Measurements from ENCODE around the gene MAP2K5. TPM values are rescaled to one million over a fixed set of nuclear protein-coding genes. Genes with fewer than 3 reads are reported as not detected.

The MAP2K5 gene
- polyA plus RNA-seq, 1 donor from 2014 or later = 15.2 TPM

DNA sequence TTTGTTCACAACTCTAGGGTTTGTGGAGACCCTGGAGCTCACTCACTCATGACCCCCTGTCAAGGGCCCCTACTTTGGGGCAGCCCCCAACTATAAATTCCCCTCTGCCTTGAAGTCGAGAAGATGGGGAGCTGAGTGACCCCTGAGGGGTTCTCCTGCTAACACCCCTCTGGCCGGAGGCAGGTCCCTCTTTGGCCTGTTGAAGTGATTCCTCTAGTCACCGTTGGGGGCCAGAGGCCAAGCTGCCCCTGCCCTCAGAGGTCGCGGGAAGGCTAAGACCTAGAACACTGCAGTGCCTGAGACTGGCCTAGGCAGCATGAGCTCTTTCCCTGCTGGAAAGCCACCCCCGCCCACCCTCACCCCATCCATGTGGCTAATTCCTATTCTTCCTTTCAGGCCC, 267.4 kb downstream of the MAP2K5 start:
- no peak overlapping the region for H3K4me3 Mint-ChIP-seq
- H3K36me3 Mint-ChIP-seq = peaks cover 12% of the 10 kb centered on the region
- H3K9me3 Mint-ChIP-seq = no peaks in the 10 kb centered on the region
- no peaks in the 10 kb centered on the region for H3K4me1 Mint-ChIP-seq
- no peak overlapping the region for H3K27ac Mint-ChIP-seq
- H3K27me3 Mint-ChIP-seq = peaks cover 3% of the 10 kb centered on the region

DNA sequence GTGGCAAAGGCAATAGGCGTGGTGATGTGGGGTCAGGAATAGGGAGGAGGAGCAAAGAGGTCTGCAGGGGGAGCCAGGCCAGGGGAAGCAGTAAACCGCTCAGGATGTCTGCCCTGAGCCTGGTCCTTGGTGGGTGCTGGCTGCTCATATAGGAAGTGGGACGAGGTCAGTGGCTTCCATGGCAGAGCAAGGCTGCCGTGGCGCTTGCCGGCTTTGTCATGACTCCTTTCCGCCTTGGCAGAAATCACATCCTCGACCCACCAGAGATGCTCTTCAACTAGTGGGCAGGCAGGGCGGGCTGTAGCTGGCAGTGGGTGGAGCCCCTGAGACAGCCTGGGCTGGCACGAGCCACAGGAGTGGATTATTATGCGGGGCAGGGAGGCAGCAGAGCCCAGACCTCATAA, 269.7 kb downstream of the MAP2K5 start:
- peaks cover 17% of the 10 kb centered on the region for H3K36me3 Mint-ChIP-seq
- H3K27me3 Mint-ChIP-seq = peaks cover 6% of the 10 kb centered on the region
- no peaks in the 10 kb centered on the region for H3K4me1 Mint-ChIP-seq
- H3K27ac Mint-ChIP-seq = no peak overlapping the region
- peaks cover 0 to 3% (median 3%) of the 10 kb centered on the region in 3 donors for H3K9me3 Mint-ChIP-seq
- H3K4me3 Mint-ChIP-seq = peak overlapping the region in 1 of 4 donors; percentile 79

DNA sequence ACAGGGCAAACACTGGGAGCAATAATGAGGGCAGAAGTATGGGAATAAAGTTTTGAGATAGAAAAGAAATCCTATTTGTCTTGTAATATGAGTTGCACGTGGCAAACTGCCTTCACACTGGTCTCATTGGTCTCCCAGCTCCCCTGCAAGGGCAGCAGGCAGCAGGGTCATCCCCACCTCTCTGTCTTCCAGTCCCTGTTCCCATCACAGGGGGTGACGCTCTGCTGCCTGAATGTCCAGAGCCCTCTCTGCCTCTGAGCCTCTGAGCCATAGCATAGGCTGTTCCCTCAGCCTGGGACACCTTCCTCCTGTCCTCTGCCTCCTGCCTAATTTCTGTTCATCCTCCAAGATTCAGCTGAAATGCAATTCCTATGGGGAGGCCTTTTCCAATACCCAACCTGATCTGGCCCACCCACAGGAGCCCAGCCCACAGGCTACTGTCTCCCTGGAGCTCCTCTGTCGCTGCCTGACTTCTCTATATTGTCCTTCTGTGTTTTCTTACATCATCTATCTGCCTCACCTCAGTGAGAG, 270.7 kb downstream of the MAP2K5 start:
- peaks cover 0 to 3% (median 3%) of the 10 kb centered on the region in 3 donors for H3K9me3 Mint-ChIP-seq
- no peaks in the 10 kb centered on the region for H3K4me1 Mint-ChIP-seq
- peaks cover 18% of the 10 kb centered on the region for H3K36me3 Mint-ChIP-seq
- H3K27me3 Mint-ChIP-seq = peaks cover 15% of the 10 kb centered on the region
- peak overlapping the region in 1 of 3 donors; percentile 39 for H3K27ac Mint-ChIP-seq
- no peak overlapping the region for H3K4me3 Mint-ChIP-seq

DNA sequence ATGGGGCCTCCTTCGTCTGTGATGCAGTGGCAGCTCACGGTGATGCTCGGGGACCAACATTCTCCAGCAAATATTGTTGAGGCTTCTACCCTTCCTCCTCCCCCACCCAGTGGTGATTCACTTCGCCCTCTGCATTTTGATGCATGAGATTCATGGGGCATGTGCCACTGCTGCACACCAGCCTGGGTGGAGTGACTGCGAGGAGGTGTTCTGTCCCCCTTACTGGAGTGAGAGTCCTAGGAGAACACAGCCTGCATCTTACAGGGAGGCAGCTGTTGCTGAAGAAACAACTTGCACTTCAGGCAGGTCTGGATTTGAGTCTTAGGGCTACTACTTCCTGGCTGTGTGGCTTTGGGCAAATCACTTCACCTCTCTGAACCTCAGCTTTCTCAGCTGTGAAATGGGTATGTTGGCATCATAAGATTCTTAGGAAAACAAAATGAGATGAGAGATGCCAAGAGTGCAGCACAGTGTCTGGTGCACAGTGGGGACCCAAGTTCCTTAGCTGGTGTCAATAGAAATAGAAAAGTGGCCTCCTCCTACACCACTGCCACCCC, 272.6 kb downstream of the MAP2K5 start:
- H3K36me3 Mint-ChIP-seq = peaks cover 14% of the 10 kb centered on the region
- peaks cover 28% of the 10 kb centered on the region for H3K27me3 Mint-ChIP-seq
- peaks cover 0 to 3% (median 3%) of the 10 kb centered on the region in 3 donors for H3K9me3 Mint-ChIP-seq
- no peak overlapping the region for H3K4me3 Mint-ChIP-seq
- no peaks in the 10 kb centered on the region for H3K4me1 Mint-ChIP-seq
- no peak overlapping the region for H3K27ac Mint-ChIP-seq

DNA sequence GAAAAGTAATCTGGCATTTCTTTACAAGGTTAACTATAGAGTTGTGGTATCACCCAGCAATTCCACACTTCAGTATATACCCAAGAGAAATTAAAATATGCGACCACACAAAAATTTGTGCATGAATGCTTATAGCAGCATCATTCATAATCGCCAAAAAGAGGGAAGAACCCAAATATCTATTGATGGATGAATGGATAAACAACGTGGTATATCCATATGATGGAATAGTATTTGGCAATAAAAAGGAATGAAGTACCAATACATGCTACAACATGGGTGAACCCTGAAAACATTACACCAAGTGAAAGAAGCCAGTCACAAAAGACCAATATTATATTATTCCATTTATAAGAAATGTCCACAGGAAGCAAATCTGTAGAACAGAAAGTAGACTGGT, 274.2 kb downstream of the MAP2K5 start:
- peaks cover 38% of the 10 kb centered on the region for H3K27me3 Mint-ChIP-seq
- peaks cover 0 to 3% (median 0%) of the 10 kb centered on the region in 3 donors for H3K4me1 Mint-ChIP-seq
- no peak overlapping the region for H3K4me3 Mint-ChIP-seq
- H3K36me3 Mint-ChIP-seq = peaks cover 11% of the 10 kb centered on the region
- H3K9me3 Mint-ChIP-seq = peaks cover 0 to 5% (median 3%) of the 10 kb centered on the region in 3 donors
- peak overlapping the region in 1 of 3 donors; percentile 26 for H3K27ac Mint-ChIP-seq

DNA sequence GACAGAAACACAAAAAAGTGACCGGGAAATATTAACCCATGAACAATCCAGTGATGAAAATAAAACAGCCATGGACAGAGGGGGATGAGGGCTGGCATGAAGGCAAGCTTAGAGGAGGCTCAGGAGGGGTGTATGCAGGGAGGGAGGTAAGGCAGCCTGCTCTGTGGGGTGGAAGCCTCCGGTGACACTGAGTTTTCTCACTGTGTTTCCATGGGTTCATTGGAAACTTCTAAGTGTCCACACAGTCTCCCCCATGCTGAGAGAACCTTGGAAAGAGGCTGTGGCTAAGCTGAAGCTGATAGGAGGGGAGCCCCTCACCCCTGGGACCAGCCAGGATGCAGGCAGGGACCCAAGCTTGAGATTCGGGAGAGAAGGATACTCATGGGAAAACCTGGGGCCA, 276.0 kb downstream of the MAP2K5 start:
- Mint-ChIP-seq H3K27me3 (peaks cover 46% of the 10 kb centered on the region), H3K4me1 (peaks cover 2 to 9% (median 5%) of the 10 kb centered on the region in 3 donors), H3K9me3 (peaks cover 0 to 7% (median 3%) of the 10 kb centered on the region in 3 donors), H3K4me3 (no peak overlapping the region), H3K36me3 (peaks cover 7% of the 10 kb centered on the region), H3K27ac (peak overlapping the region in 1 of 3 donors; percentile 4)

DNA sequence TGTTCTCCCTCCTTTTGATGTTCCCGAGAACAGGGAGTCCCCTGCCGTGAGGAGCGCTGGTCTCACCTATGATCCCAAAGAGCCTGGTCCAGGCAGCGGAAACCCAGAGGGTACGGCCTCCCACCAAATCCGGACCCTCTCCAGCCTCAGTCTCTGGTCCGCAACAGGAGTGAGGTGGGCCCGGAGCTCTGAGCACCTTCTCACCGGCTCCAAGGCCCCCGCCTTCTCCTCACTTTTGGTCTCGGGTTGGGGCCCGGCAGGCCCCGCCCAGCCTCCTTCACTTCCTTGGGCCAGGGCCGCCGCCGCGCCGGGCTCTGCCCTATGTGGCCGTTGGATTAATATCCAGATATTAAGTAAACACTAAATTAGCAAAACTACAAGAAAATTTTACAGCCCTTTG, 277.1 kb downstream of the MAP2K5 start:
- Mint-ChIP-seq H3K36me3 (peaks cover 7% of the 10 kb centered on the region), H3K27me3 (peaks cover 58% of the 10 kb centered on the region), H3K4me3 (peak overlapping the region in 1 of 4 donors; percentile 70)

DNA sequence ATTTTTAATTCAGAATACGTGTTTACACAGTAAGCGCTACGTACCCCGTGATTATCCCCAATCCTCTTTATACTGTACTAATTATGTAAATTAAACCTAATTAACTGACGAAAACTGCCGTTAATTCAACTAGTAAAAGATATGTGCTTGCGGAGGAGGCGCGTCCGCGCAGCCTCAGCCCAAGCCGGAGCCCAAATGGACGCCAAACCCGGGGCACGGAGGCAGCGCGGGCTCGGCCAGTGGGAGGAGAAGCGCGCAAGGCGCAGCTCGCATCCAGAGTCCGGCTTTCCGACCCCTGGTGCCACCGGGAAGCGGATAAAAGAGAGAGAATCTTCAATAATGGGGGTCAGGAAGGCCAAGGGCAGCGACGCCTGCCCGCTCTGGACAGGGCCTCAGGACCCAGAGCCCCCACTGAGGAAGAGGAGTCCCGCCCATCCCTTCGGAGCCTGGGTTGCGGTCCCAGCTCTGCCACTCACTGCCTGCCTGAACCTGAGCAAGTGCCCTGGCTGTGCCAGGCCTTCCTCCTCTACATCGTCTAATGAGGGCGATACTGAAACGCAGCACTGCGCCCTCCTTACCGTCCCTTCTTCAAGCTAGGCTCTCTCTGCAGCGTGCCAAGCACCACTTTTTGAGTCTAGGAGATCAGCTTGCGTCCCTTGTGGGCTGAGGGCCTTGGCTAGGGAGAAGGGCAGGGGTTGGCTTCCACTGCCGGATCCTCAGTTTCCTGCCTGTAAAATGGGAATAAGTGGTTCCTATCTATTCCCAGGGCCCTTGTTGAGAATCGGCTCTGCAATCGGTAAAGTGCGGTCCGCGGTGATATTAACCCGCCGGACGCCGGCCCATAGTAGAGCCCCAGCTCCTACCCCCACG, 277.9 kb downstream of the MAP2K5 start:
- Mint-ChIP-seq H3K27me3 (peaks cover 63% of the 10 kb centered on the region), H3K4me1 (peaks cover 12 to 17% (median 13%) of the 10 kb centered on the region in 3 donors), H3K9me3 (peaks cover 0 to 7% (median 3%) of the 10 kb centered on the region in 3 donors), H3K4me3 (peak overlapping the region in 3 of 4 donors; percentile 65 to 75 (median 70)), H3K27ac (peak overlapping the region; percentile 59 to 93 (median 92)), H3K36me3 (peaks cover 5% of the 10 kb centered on the region)

More for the DNA sequence above, 277.1 kb downstream of the MAP2K5 start:
- Mint-ChIP-seq H3K27ac (peak overlapping the region; percentile 46 to 93 (median 92)), H3K4me1 (peaks cover 12 to 17% (median 13%) of the 10 kb centered on the region in 3 donors), H3K9me3 (peaks cover 0 to 7% (median 3%) of the 10 kb centered on the region in 3 donors)

DNA sequence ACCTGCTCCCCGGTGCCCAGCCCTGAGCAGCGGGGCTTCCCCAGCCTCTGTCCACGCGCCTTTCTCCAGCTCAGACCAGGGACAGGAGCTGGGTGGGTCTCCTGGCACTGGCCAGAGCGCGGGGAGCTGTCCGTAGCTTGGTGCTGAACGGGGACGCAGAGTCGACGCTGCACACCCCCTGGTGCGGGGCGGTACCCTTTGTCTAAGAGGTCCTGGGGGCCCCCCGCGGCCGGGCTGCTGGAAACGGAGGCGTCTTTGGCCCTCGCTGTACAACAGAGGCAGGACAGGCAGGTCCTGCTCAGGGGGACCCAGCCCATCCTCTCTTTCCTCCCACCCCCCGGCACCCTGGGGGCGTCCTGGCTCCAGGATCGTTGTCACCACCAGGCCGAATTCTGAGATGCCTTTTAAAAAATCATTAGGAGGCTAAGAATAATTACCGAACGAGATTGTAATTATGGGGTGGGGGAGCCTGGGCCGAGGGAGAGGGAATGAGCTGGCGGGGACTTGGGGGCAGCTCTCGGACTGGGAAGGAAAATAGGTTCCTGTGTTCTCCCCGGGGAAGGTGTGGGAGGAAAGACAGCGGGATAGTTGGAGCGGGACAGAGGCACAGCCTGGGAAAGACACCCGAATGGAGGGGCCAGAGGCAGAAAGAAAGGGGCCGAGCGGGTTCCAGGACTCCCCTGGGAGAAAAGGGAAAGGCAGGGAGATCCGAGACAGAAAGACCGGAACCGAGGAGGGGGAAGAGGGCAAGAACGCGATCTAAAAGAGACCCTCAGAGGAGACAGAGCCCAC, 278.7 kb downstream of the MAP2K5 start:
- H3K4me1 Mint-ChIP-seq = peaks cover 15 to 22% (median 16%) of the 10 kb centered on the region in 3 donors
- H3K4me3 Mint-ChIP-seq = peak overlapping the region in 3 of 4 donors; percentile 17 to 75 (median 57)
- peaks cover 2% of the 10 kb centered on the region for H3K36me3 Mint-ChIP-seq
- H3K9me3 Mint-ChIP-seq = peaks cover 2 to 6% (median 3%) of the 10 kb centered on the region in 3 donors
- peak overlapping the region; percentile 59 to 93 (median 92) for H3K27ac Mint-ChIP-seq
- peaks cover 70% of the 10 kb centered on the region for H3K27me3 Mint-ChIP-seq

DNA sequence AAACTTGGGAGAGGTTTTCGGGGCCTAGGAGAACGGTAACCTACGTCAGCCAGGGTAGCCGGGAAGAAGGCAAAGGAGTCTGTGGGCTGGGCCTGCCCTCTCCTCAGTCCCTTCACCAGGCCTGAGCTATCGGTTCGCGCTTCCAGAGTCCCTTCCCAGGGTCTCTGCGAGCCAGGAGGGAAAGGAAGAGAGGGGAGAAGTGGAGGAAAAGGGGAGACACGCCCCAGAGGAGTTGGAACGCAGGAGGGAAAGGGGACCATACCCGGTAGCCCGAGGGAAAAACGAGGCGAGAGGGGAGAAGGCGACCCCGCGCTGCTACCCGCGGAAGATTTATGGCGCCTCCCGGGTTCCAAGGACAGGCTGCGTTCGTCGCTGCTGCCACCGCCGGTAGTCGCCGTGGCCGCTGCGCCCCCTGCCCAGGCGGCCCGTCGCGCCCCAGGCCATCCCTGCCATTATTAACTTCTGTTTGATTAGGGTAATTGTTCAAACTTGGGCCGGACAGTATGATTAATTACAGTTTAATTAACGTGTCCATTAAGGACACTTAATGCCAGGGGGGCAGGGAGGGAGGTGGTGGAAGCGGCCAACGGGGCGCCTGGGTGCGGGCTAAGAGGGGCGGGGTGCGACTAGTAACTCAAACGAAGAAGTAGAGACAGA, 279.4 kb downstream of the MAP2K5 start:
- Mint-ChIP-seq H3K4me1 (peaks cover 15 to 22% (median 16%) of the 10 kb centered on the region in 3 donors), H3K27ac (peak overlapping the region; percentile 91 to 93 (median 92)), H3K27me3 (peaks cover 73% of the 10 kb centered on the region), H3K36me3 (peaks cover 2% of the 10 kb centered on the region), H3K4me3 (peak overlapping the region; percentile 38 to 75 (median 51)), H3K9me3 (peaks cover 0 to 6% (median 4%) of the 10 kb centered on the region in 3 donors)

DNA sequence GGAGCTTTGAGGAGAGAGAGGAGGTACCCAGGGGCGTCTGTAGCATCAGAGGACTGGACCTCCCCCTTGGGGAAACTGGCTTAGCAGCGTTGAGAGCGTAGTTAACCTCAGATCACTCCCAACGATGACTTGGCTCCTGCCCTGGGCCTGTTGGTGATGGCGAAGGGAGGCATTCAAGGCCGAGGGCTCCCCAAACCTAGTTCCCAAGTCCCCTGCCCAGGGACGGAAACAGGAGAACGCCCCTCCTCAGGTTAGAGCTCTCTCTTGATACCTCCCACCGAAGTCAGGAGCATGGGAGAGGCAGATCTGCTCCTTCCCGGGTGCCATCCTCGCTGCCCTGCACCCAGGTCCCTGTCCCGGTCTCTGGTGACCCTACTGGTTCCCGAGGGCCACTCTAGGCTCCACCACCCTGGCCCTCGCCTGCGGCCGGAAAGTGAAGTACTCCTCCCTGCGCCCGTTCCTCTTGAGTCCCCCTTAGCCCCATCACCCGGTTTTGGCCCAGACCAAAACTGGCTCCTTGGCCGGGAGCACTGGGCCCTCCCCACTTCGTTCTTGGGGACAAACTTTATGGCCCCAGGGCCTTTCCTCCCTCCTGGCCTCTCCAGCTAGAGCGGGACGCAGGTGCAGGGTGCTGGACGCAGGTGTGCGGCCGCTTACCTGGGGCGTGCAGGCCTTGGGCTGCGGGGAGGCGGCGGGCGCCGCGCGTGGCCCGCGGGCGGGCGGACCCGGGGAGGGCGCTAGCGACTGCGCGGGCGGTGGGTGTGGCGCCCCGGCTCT, 280.2 kb downstream of the MAP2K5 start:
- Mint-ChIP-seq H3K27ac (peak overlapping the region; percentile 89 to 93 (median 92)), H3K36me3 (peaks cover 2% of the 10 kb centered on the region), H3K4me3 (peak overlapping the region; percentile 46 to 75 (median 60)), H3K9me3 (peaks cover 0 to 6% (median 4%) of the 10 kb centered on the region in 3 donors), H3K4me1 (peaks cover 15 to 22% (median 16%) of the 10 kb centered on the region in 3 donors), H3K27me3 (peaks cover 66% of the 10 kb centered on the region)

DNA sequence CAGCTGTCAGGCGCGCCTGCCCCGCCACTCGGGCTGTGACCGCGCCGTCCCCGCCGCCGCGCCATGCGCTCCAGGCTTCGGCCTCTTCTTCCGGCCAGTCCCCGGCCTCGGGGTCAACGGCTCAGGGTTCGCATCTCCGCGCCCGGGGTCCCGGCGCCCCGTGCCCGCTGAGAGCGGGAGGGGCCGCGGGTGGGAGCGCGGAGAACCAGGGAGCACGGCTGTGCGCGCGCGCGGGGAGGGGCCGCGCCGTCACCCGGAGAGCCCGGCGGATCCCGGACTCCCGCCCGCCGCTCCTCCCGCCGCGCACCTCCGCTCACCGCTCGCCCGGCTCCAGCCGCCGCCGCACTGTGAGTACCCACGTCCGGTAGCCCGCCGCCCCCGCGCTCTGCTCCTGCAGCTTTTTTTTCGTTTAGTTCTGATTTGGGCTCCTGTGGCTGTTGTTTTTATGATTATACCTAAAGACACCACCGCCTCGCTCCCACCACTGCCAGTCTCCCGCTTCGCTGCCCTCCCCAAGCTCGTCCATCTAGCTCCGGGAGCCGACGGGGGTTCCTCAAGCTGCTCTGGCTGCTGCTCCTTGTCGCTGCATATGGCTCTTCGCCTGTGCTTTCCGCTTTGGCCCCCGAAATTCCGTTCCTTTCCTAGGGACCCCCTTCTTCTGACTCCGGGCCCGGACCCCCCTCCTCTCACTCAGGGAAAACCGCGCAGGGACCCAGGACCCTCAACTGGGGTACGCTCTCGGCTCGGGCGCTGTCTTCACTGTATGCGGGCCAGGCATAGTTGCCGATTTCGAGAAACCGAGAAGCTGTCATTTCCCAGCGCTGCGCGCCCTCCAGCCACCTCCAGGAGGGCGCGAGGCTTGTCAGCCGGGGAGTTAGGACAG, 281.1 kb downstream of the MAP2K5 start:
- peak overlapping the region; percentile 76 to 99 (median 98) for H3K27ac Mint-ChIP-seq
- H3K4me3 Mint-ChIP-seq = peak overlapping the region; percentile 80 to 94 (median 92)
- H3K27me3 Mint-ChIP-seq = peaks cover 62% of the 10 kb centered on the region
- no peaks in the 10 kb centered on the region for H3K36me3 Mint-ChIP-seq
- H3K4me1 Mint-ChIP-seq = peaks cover 15 to 23% (median 16%) of the 10 kb centered on the region in 3 donors
- H3K9me3 Mint-ChIP-seq = peaks cover 0 to 8% (median 4%) of the 10 kb centered on the region in 3 donors

Measured in IgD-negative memory B cell (primary cell).